HL-60/S4 treated with retinoic acid at 250 ng/mL for 4 days and 3 days (cell line): ENCODE measurements around the gene NCDN.

Experiments used
- in situ Hi-C: fragments of 300-500 bp; cut with MboI; formaldehyde crosslinking; loops from 2 replicates; pipeline ENCODE4 v1.7.0; 2022; ENCODE audit warnings: low sequenced_read_pairs

Gene NCDN

GRCh38 chr1:35554266-35555211 is 3.1 kb upstream of the NCDN start:
- in situ Hi-C loops: no loop called here

GRCh38 chr1:35555212-35555584 is 2.4 kb upstream of the NCDN start:
- in situ Hi-C loops: no loop called here

- in situ Hi-C loops: no loop called here
Measured at GRCh38 chr1:35555601-35556477, 1.8 kb upstream of the NCDN start.

- in situ Hi-C loops: no loop called here
Measured at GRCh38 chr1:35556484-35557117, 998 bp upstream of the NCDN start.

- in situ Hi-C loops: no loop called here
Measured at GRCh38 chr1:35557118-35557610, 435 bp upstream of the NCDN start, which contains the start of gene KIAA0319L. Gene KIAA0319L, minus strand, starts transcription at chr1:35557403. Its CDS starts 2,912 bp downstream, at chr1:35554491.

GRCh38 chr1:35558374-35559316 is 1.0 kb downstream of the NCDN start:
- in situ Hi-C loops: no loop called here

- in situ Hi-C loops: no loop called here
Measured at GRCh38 chr1:35559317-35559944, 1.8 kb downstream of the NCDN start.

- in situ Hi-C loops: loop anchor here (10.0 kb wide), 1 partner anchor 154 kb away; the partner anchor contains the start of gene C1orf216
Measured at GRCh38 chr1:35560256-35561225, 2.9 kb downstream of the NCDN start.

GRCh38 chr1:35561297-35561971 is 3.8 kb downstream of the NCDN start:
- in situ Hi-C loops: loop anchor here (10.0 kb wide), 1 partner anchor 153 kb away; the partner anchor contains the start of gene C1orf216

- in situ Hi-C loops: loop anchor here (10.0 kb wide), 1 partner anchor 153 kb away; the partner anchor contains the start of gene C1orf216
Measured at GRCh38 chr1:35561972-35562680, 4.5 kb downstream of the NCDN start.

- in situ Hi-C loops: loop anchor here (10.0 kb wide), 1 partner anchor 152 kb away; the partner anchor contains the start of gene C1orf216
Measured at GRCh38 chr1:35563166-35563565, 5.6 kb downstream of the NCDN start.

- in situ Hi-C loops: loop anchor here (10.0 kb wide), 1 partner anchor 151 kb away; the partner anchor contains the start of gene C1orf216
Measured at GRCh38 chr1:35564037-35564883, 6.7 kb downstream of the NCDN start.

GRCh38 chr1:35564884-35565741 is 7.5 kb downstream of the NCDN start:
- in situ Hi-C loops: loop anchor here (10.0 kb wide), 1 partner anchor 150 kb away; the partner anchor contains the start of gene C1orf216

- in situ Hi-C loops: loop anchor here (10.0 kb wide), 1 partner anchor 149 kb away; the partner anchor contains the start of gene C1orf216
Measured at GRCh38 chr1:35565742-35566133, 8.1 kb downstream of the NCDN start.
